HG03025 (cell line): ENCODE data around the gene ANKS6.

Experiments
- ATAC-seq: cut with Tn5 transposase; IDR thresholded peaks from one replicate; pipeline ENCODE4 v1.9.1; 2021; ENCODE audit warnings: mild to moderate bottlenecking, moderate library complexity; ENCODE audit not compliant: unreplicated experiment, low FRiP score

Gene ANKS6

GRCh38 chr9:98742325-98743280, 53.8 kb downstream of the ANKS6 start:
- no peak for ATAC-seq

GRCh38 chr9:98740226-98740881, 56.0 kb downstream of the ANKS6 start:
- ATAC-seq, result no peak

- no peak for ATAC-seq
These were observed 57.6 kb downstream of the ANKS6 start for GRCh38 chr9:98738741-98739140.

GRCh38 chr9:98736226-98736625, 60.1 kb downstream of the ANKS6 start:
- ATAC-seq, result no peak

GRCh38 chr9:98732801-98733200, 63.6 kb downstream of the ANKS6 start:
- ATAC-seq, result no peak

- no peak for ATAC-seq
These were observed 64.3 kb downstream of the ANKS6 start for GRCh38 chr9:98732091-98732490.

- ATAC-seq, result no peak
These were observed 65.5 kb downstream of the ANKS6 start for GRCh38 chr9:98730871-98731270.

GRCh38 chr9:98728500-98728899, 67.9 kb downstream of the ANKS6 start:
- ATAC-seq, result no peak

GRCh38 chr9:98727428-98727827, 68.9 kb downstream of the ANKS6 start:
- no peak for ATAC-seq

- no peak for ATAC-seq
These were observed 69.6 kb downstream of the ANKS6 start for GRCh38 chr9:98726735-98727134.

GRCh38 chr9:98724810-98725530, 71.4 kb downstream of the ANKS6 start:
- ATAC-seq, result no peak

GRCh38 chr9:98721643-98722042, 74.7 kb downstream of the ANKS6 start:
- ATAC-seq, result no peak

GRCh38 chr9:98720402-98720801, 76.0 kb downstream of the ANKS6 start:
- no peak for ATAC-seq

GRCh38 chr9:98719055-98719454, 77.3 kb downstream of the ANKS6 start:
- no peak for ATAC-seq

- no peak for ATAC-seq
These were observed 81.5 kb downstream of the ANKS6 start for GRCh38 chr9:98714833-98715232.

- no peak for ATAC-seq
These were observed 83.4 kb downstream of the ANKS6 start for GRCh38 chr9:98712987-98713386.

- no peak for ATAC-seq
These were observed 86.1 kb downstream of the ANKS6 start for GRCh38 chr9:98709968-98710965.

GRCh38 chr9:98708933-98709911, 87.1 kb downstream of the ANKS6 start, which contains the start of gene GABBR2:
Gene GABBR2 (minus strand): TSS chr9:98708935. CDS start chr9:98708737, 198 bp downstream.
- ATAC-seq, result no peak
